Measurements from ENCODE around the gene PPP1R26.
"Not testable (repeated sequence)": the region's sequence is repeated elsewhere in the genome, so short reads cannot be mapped to it uniquely, and the experiment has no call there.

The PPP1R26 gene, protein sequence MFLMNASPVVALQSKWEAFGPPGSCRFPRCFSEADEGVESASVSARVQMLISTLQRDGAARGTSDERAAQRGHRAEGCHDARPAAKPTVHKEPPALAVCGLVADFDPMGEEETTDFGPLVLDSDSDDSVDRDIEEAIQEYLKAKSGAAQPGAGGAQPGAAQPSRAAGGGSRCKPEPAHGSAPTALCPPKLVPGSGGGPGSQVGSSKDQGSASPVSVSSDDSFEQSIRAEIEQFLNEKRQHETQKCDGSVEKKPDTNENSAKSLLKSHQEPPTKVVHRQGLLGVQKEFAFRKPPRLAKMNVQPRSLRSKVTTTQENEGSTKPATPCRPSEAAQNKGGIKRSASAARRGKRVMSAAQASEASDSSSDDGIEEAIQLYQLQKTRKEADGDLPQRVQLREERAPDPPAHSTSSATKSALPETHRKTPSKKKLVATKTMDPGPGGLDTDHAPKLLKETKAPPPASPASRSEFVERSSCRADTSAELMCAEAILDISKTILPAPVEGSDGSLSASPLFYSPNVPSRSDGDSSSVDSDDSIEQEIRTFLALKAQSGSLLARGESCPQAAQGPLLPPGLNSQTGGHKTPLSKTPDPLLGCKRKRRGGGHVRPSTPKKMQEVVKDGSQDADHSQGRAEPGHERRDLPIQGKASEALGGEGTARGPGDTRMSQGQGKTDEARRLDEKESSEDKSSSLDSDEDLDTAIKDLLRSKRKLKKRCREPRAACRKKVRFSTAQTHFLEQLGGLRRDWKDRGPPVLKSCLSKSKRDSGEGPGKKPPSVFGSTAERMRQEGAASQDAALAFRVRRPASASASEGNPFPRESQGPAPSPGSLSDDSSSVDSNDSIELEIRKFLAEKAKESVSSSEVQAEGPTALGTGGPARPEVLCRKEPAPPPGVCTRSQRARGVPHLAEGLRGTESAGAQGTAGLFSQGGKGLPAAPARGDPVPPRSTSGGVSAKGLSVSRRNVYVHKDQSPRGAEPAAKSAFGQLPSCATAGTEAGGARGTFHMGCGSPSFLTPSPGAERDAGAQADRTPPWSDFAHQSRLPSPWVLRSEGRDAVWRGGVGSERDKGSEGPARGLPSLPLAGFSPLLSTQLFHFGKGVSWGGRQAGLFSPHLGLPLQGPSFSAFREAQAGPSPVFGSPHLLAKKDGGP (N-terminal part only)

DNA sequence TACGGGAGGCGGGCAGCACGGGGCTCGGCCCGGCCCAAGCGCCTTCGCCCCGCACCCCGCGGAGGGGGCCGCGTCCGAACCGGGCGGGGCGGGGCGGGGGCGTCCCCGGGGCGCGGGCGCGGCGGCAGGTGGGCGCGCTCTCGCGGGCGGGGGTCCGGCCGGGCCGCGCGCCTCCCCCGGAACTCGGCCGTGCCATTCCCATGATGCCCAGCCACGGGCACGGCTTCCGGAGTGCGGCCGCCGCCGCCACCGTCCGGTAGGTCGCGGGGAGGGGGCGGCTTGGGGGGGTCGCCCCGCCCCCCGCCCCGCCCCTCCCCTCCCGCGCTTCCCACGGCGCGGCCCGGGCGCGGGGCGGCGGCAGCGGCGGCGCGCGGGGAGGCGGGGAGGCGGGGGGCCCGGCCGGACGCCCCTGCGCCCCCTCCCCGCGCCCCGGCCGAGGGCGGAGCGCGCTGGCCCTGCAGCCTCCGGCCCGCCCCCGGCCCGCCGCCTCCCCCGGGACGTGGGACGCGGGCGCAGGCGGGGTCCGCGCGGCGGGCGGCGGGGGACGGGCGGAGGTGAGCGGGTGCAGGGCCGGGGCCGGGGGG lies at the start of gene PPP1R26:
PPP1R26 (plus strand) TSS at position 314 of the 584 bp plus-strand sequence. CDS start 4,729 bp downstream, outside the sequence.
- no peak for DNase-seq

GRCh38 chr9:135437259-135437658 lies 42.3 kb upstream of the PPP1R26 start:
- no peak for DNase-seq

- DNase-seq = not testable (repeated sequence)
These were observed 41.9 kb upstream of the PPP1R26 start for GRCh38 chr9:135437696-135438095.

DNA sequence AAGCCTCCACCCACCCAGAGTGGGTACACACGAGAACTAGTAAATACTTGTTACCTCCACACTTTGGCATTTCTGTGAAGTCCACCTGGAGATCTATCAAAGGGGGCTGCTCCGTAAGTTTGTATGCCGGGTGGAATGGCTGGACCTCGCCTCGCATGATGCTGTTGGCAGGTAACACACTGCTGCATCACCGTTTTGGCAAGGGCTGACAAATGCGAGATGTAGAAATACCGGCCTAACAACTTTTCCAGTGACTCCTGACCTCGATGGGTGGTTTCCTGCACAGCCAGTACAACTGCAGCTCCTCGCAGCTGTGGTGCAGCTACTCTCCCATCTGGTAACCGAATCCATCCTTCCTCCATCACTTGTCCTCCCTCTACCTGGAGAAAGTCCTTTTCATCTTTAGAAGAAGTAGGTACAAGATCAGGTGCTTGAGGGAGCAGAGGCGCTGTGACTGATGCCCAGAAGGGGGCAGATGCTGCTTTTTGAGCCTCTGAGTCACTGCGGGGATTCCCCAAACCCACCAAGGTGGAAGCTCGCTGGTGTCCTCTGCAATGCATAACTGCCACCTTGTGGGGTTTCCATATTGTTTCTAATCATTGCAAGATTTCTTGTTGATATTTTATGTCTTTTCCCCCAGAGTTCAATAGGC lies 40.9 kb upstream of the PPP1R26 start:
- DNase-seq = not testable (repeated sequence)

DNA sequence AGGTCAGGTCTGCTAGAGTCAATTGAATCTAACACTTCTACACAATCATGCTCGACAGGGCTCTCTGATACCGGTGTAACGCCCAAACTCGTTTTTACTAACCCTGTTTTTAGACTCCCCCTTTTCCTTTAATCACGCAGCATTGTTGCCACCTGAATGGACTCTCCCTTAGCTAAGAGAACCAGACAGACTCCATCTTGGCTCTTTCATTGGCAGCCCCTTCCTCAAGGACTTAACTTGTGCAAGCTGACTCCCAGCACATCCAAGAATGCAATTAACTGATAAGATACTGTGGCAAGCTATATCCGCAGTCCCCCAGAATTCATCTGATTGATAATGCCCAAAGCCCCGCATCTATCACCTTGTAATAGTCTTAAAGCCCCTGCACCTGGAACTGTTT lies 40.1 kb upstream of the PPP1R26 start:
- not testable (repeated sequence) for DNase-seq

- DNase-seq = no peak
These were observed 39.7 kb upstream of the PPP1R26 start for GRCh38 chr9:135439916-135440315.

- no peak for DNase-seq
These were observed 39.0 kb upstream of the PPP1R26 start for GRCh38 chr9:135440620-135441019.

- not testable (repeated sequence) for DNase-seq
These were observed 38.2 kb upstream of the PPP1R26 start for GRCh38 chr9:135441105-135442071.

DNA sequence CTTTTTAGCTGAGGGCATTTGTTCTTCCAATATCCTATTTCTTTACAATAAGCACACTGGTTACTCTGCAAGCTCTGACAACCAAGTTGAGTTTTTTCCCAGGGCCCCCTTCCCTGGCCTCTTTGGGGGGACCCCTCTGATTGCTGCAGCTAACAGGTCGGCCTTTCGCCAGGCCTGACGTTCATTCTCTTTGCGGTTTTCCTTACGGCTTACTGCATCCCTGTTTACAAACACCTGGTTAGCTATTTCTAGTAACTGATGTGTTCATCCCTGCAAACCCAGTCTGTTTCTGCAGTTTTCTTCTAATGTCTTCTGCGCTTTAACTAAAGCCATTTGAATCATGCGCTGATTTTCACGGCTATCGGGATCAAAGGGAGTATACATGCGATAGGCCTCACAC lies 37.5 kb upstream of the PPP1R26 start:
- DNase-seq = no peak

DNA sequence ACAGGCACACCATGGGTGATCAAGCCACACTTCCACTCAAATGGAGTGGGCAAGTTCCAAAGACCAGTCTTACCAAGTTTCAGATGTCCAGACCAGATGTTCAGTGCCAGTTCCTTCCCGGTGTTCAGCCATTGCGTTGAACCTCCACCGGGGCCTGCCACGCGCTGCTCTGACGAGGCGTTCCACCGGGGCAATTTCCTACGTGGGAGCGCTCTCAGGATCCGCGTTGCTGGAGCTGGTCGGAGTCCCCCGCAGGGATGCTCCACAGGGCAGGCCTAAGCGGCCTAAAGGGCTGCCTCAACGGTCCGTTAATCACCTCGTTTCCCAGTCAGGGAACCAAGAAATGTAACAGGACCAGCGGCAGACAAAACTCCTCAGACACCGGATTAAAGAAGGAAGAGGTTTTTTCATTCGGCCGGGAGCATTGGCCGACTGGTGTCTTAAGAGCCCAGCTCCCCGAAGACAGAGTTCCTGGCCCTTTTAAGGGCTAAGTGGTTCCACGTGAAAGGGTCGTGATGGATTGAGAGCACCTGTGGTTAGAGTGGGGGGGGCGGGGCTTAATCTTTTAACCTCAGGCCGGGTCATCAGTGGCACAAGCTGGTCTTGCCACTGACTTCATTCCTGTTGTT lies 35.7 kb upstream of the PPP1R26 start:
- no peak for DNase-seq

- no peak for DNase-seq
These were observed 32.5 kb upstream of the PPP1R26 start for GRCh38 chr9:135447126-135447525.

GRCh38 chr9:135448663-135449100 lies 30.9 kb upstream of the PPP1R26 start:
- DNase-seq = no peak

- DNase-seq = not testable (repeated sequence)
These were observed 30.1 kb upstream of the PPP1R26 start for GRCh38 chr9:135449532-135449931.

DNA sequence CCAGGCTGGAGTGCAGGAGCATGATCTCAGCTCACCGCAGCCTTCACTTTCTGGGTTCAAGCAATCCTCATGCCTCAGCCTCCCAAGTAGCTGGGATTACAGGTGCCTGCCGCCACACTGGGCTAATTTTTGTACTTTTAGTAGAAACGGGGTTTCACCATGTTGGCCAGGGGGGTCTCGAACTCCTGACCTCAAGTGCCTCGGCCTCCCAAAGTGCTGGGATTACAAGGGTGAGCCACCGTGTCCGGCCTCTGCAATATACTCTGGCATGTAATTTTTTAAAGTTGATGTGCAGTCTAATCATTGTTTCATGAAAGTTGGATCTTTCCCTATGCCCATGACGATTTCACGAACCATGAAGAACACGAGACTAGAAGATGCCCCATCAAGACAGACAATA lies 28.6 kb upstream of the PPP1R26 start:
- DNase-seq = no peak

DNA sequence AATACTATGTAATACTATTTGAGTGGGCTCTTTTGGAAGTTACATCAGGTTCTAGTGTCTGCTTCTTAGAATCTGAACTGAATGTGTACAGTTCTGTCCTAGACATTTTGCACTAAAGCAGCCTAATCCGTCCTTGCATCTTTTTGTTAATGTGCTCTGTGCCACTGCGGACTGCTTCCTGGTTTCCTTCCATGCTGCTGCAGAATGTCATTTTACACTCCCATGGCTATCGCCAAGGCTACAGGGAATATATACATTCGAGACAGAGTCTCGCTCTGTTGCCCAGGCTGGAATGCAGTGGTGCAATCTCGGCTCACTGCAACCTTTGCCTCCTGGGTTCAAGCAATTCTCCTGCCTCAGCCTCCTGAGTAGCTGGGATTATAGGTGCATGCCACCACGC lies 27.7 kb upstream of the PPP1R26 start:
- not testable (repeated sequence) for DNase-seq

DNA sequence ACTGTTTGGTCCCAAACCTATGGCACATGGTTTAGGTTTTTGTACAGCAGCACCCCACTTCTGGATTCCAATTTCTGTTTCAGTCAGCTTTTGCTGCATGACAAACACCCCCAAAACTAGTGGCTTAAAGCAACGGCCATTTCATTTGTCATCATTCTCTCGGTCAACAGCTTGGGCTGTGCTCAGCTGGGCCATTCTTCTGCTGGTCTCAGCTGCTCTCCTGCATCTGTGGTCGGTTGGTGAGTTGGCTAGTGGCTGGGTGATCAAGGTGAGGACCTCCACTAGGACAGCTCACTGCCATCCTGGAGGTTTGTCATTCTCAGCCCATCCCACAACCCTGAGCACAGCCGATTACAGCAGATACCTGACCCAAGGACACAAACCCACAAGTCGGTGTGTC lies 24.8 kb upstream of the PPP1R26 start:
- no peak for DNase-seq

GRCh38 chr9:135455401-135456030 lies 24.1 kb upstream of the PPP1R26 start:
- DNase-seq = no peak

DNA sequence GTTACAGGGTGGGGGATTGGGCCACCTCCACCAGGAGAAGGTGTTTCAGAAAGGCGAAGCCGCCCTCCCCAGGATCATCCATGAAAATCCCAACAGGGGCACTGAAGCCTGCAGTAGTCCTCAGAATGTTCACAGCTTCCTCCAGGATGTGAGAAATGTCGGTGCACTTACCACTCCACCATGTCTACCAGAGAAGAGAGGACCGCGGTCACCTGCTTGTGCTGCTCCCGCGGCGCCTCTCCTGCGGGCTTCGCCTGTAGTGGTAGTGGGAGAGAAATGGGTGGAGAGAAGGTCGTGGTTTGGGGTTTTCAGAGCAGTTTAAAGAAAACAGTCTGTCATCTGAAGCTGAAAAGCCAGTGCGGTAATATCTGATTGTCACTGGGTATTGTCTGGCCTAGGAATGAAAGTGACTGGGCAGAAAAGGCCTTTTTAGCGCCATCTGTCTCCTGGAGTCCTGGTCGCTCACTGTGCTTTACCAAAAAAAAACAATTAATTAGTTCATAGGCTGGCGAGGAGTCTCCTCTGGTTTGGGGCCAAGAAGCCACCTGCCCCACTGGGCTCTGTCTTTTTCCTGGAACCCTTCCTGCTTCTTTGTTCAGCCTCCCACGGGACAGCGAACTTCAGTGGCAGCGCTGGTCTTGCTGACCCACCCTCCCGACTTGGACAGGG lies 23.0 kb upstream of the PPP1R26 start:
- no peak for DNase-seq

GRCh38 chr9:135458478-135458877 lies 21.1 kb upstream of the PPP1R26 start:
- not testable (repeated sequence) for DNase-seq

Measured in activated T-cell treated with anti-CD3 and anti-CD28 coated beads, Interleukin-2, amount 50 U/mL, for 1 hour (primary cell).